GM23338 (cell line): Measurements from ENCODE around the gene PJA1. TPM values are rescaled to one million over a fixed set of nuclear protein-coding genes. Genes with fewer than 3 reads are reported as not detected.

Experiments used
- ATAC-seq: fragments of 200-7000 bp; cut with Tn5 transposase; 3 replicates; pipeline ENCODE4 v1.9.1; 2020
- DNase-seq: peaks from one replicate; pipeline ENCODE4 v3.0.0-alpha.2; 2015; ENCODE audit warnings: low spot score
- H2AFZ ChIP-seq: fragments of 200-600 bp; sonication (generic); 2 replicates; pipeline ENCODE4 v1.8.0; 2016; ENCODE audit warnings: antibody characterized with exemption, mild to moderate bottlenecking, moderate library complexity
- H3F3A ChIP-seq: fragments of 200-600 bp; sonication (generic); replicated peaks from 2 replicates; pipeline ENCODE4 v1.8.0; 2017; ENCODE audit warnings: antibody characterized with exemption, mixed run types, low read depth
- H3K27ac ChIP-seq: fragments of 200-600 bp; sonication (generic); 2 replicates; pipeline ENCODE4 v1.6.1; 2016; ENCODE audit warnings: low read depth
- H3K27me3 ChIP-seq: fragments of 200-600 bp; sonication (generic); 2 replicates; pipeline ENCODE4 v1.8.0; 2016; ENCODE audit warnings: mild to moderate bottlenecking, mixed run types, moderate library complexity; ENCODE audit not compliant: insufficient read depth
- H3K36me3 ChIP-seq: fragments of 200-600 bp; sonication (generic); 2 replicates; pipeline ENCODE4 v1.8.0; 2016; ENCODE audit warnings: mild to moderate bottlenecking; ENCODE audit not compliant: insufficient read depth
- H3K4me1 ChIP-seq: fragments of 200-600 bp; sonication (generic); 2 replicates; pipeline ENCODE4 v1.8.0; 2016; ENCODE audit warnings: mild to moderate bottlenecking, moderate library complexity; ENCODE audit not compliant: insufficient read depth
- H3K4me2 ChIP-seq: fragments of 200-600 bp; sonication (generic); 2 replicates; pipeline ENCODE4 v1.7.1; 2017; ENCODE audit warnings: mixed run types
- H3K4me3 ChIP-seq: fragments of 200-600 bp; sonication (generic); 2 replicates; pipeline ENCODE4 v1.6.1; 2016; ENCODE audit warnings: mixed run types
- H3K79me2 ChIP-seq: fragments of 200-600 bp; sonication (generic); replicated peaks from 2 replicates; pipeline ENCODE4 v1.8.0; 2017; ENCODE audit warnings: mild to moderate bottlenecking; ENCODE audit not compliant: insufficient read depth
- H3K9me2 ChIP-seq: fragments of 200-600 bp; sonication (generic); 2 replicates; pipeline ENCODE4 v1.8.0; 2017; ENCODE audit not compliant: insufficient read depth
- H4K20me1 ChIP-seq: fragments of 200-600 bp; sonication (generic); replicated peaks from 2 replicates; pipeline ENCODE4 v1.8.0; 2017; ENCODE audit warnings: mild to moderate bottlenecking; ENCODE audit not compliant: insufficient read depth
- H3K27ac Mint-ChIP-seq: 2 replicates; pipeline ENCODE4 v1.8.0; 2020; ENCODE audit warnings: inconsistent platforms, mild to moderate bottlenecking, moderate library complexity, mixed read lengths
- H3K27me3 Mint-ChIP-seq: 3 replicates; pipeline ENCODE4 v1.8.0; 2022; ENCODE audit warnings: low read depth, mild to moderate bottlenecking, moderate library complexity, mixed read lengths, inconsistent platforms; ENCODE audit not compliant: insufficient read depth, poor library complexity
- H3K36me3 Mint-ChIP-seq: 3 replicates; pipeline ENCODE4 v1.8.0; 2021; ENCODE audit warnings: low read depth, mild to moderate bottlenecking, inconsistent platforms, moderate library complexity, mixed read lengths
- H3K4me1 Mint-ChIP-seq: 3 replicates; pipeline ENCODE4 v1.8.0; 2020; ENCODE audit warnings: mild to moderate bottlenecking, inconsistent platforms, mixed read lengths
- H3K4me3 Mint-ChIP-seq: 3 replicates; pipeline ENCODE4 v1.8.0; 2021; ENCODE audit warnings: moderate library complexity, mild to moderate bottlenecking, inconsistent platforms, mixed read lengths
- H3K9me3 Mint-ChIP-seq: 3 replicates; pipeline ENCODE4 v1.8.0; 2020; ENCODE audit warnings: moderate library complexity, mild to moderate bottlenecking, inconsistent platforms, mixed read lengths
- CTCF ChIP-seq, 2 experiments: fragments of 200-600 bp in 1 of 2; sonication (generic) in 1 of 2; conservative IDR thresholded peaks; 2 replicates each; pipeline versions ENCODE4 v1.5.1 to v1.6.1; 2016 to 2017; ENCODE audit warnings: antibody characterized with exemption in 2 of 2, low read depth in 2 of 2, mild to moderate bottlenecking in 2 of 2, moderate library complexity in 1 of 2
- EZH2 ChIP-seq: fragments of 200-600 bp; sonication (generic); IDR thresholded peaks from one replicate; pipeline ENCODE4 v1.8.0; 2017; ENCODE audit warnings: antibody characterized with exemption, mild to moderate bottlenecking, low read depth; ENCODE audit not compliant: unreplicated experiment
- JUNB ChIP-seq: IDR thresholded peaks from one replicate; pipeline ENCODE4 v1.6.1; 2016; ENCODE audit warnings: antibody characterized with exemption; ENCODE audit not compliant: unreplicated experiment
- NANOG ChIP-seq: IDR thresholded peaks from 2 replicates; pipeline ENCODE4 v1.6.1; 2016; ENCODE audit warnings: antibody characterized with exemption, borderline replicate concordance
- ZNF114 ChIP-seq: fragments of 250-450 bp; sonication (Bioruptor Pico); IDR thresholded peaks from 2 replicates; pipeline ENCODE4 v1.5.0; 2020; ENCODE audit warnings: mild to moderate bottlenecking, moderate library complexity
- ZNF331 ChIP-seq: fragments of 250-450 bp; sonication (Bioruptor Pico); IDR thresholded peaks from 2 replicates; pipeline ENCODE4 v1.5.0; 2020; ENCODE audit warnings: low read depth, mild to moderate bottlenecking, moderate library complexity
- ZNF462 ChIP-seq: fragments of 250-450 bp; sonication (Bioruptor Pico); IDR thresholded peaks from 2 replicates; pipeline ENCODE4 v1.5.0; 2020; ENCODE audit warnings: mild to moderate bottlenecking, moderate library complexity
- polyA plus RNA-seq: library from polyadenylated mRNA; unstranded; fragments of >200 nt; fragmentation: Nextera tagmentation; extraction: Ambion mirVana; gene quantifications from 2 replicates; pipeline ENCODE4 v1.2.1, GENCODE V29; 2016
- total RNA-seq: library from RNA; depleted of rRNA; stranded (reverse); fragments of >200 nt; shearing (Covaris generic); gene quantifications from 2 replicates; pipeline ENCODE4 v1.2.3, GENCODE V29; 2014

PJA1 gene
- total and polyA plus RNA-seq, 2 experiments from 2014 or later = 25.2 to 31.3 TPM

GRCh38 chrX:69119122-69119521, 46.1 kb downstream of the PJA1 start:
- DNase-seq (peak; percentile 38), ATAC-seq (peak; percentile 79)
- TF ChIP-seq ZNF331 = no peak
- no peak for TF ChIP-seq ZNF114 (CRISPR knock-in tag)
- peak; percentile 21 to 69 for TF ChIP-seq CTCF (conservative IDR thresholded peaks at IDR 0.05; ENCODE audit: low read depth in 2 of 2)
- Histone ChIP-seq H3K36me3 (no peaks in the 10 kb centered on the region), H3K79me2 (no peaks in the 10 kb centered on the region), H3K4me1 (no peaks in the 10 kb centered on the region), H3K9me2 (no peaks in the 10 kb centered on the region), H2AFZ (no peak overlapping the region), H4K20me1 (no peaks in the 10 kb centered on the region), H3K4me2 (no peak overlapping the region), H3K27me3 (no peaks in the 10 kb centered on the region), H3F3A (no peaks in the 10 kb centered on the region), H3K27ac (no peak overlapping the region), H3K4me3 (no peak overlapping the region)
- Mint-ChIP-seq H3K4me1 (peaks cover 5% of the 10 kb centered on the region; the same call in 1 of the 3 replicates), H3K36me3 (no peaks in the 10 kb centered on the region), H3K27me3 (peaks cover 7% of the 10 kb centered on the region), H3K4me3 (no peak overlapping the region), H3K9me3 (no peaks in the 10 kb centered on the region), H3K27ac (no peak overlapping the region)

GRCh38 chrX:69117876-69118526, 47.3 kb downstream of the PJA1 start:
- Histone ChIP-seq H4K20me1 (no peaks in the 10 kb centered on the region), H3K9me2 (no peaks in the 10 kb centered on the region), H3K27me3 (no peaks in the 10 kb centered on the region), H3K79me2 (no peaks in the 10 kb centered on the region), H3K4me3 (no peak overlapping the region), H3K27ac (no peak overlapping the region), H2AFZ (no peak overlapping the region), H3F3A (no peaks in the 10 kb centered on the region), H3K36me3 (no peaks in the 10 kb centered on the region), H3K4me1 (no peaks in the 10 kb centered on the region), H3K4me2 (no peak overlapping the region)
- Mint-ChIP-seq H3K36me3 (no peaks in the 10 kb centered on the region), H3K27ac (no peak overlapping the region), H3K9me3 (no peaks in the 10 kb centered on the region; the same call in 2 of the 3 replicates), H3K4me1 (peaks cover 5% of the 10 kb centered on the region; the same call in 1 of the 3 replicates), H3K4me3 (no peak overlapping the region), H3K27me3 (peaks cover 7% of the 10 kb centered on the region)
- TF ChIP-seq NANOG (no peak), JUNB (no peak), EZH2 (no peak), ZNF462 (CRISPR knock-in tag) (no peak)
- DNase-seq (no peak), ATAC-seq (no peak)
